GM12878 (cell line): ENCODE results near the gene TLL1. TPM values are rescaled to one million over a fixed set of nuclear protein-coding genes. Genes with fewer than 3 reads are reported as not detected.

ENCODE experiments used
- ATAC-seq: fragments of 200-7000 bp; cut with Tn5 transposase; 3 replicates; pipeline ENCODE4 v1.9.1; 2020; ENCODE audit warnings: mild to moderate bottlenecking, moderate library complexity
- BruUV-seq: library from RNA; stranded (reverse); fragments of 400-500 nt; replicated peaks from 2 replicates; lab custom pipeline; 2021; lab: Mats Ljungman, UMichigan
- CTCF ChIA-PET: fragments of 300-600 bp; sonication (Branson Sonifier 250); formaldehyde crosslinking; extraction: SDS; loops from one replicate; lab custom pipeline; 2021; ENCODE audit warnings: inconsistent platforms; lab: Yijun Ruan, JAX
- POLR2A ChIA-PET: fragments of 350-600 bp; formaldehyde crosslinking; extraction: SDS; loops from one replicate; lab custom pipeline; 2021; ENCODE audit warnings: inconsistent platforms; lab: Charles Lee
- RAD21 ChIA-PET: fragments of 300-600 bp; sonication (Branson Sonifier 250); formaldehyde crosslinking; loops from one replicate; lab custom pipeline; 2023; ENCODE audit warnings: antibody characterized with exemption; ENCODE audit not compliant: unreplicated experiment; lab: Charles Lee
- SMC1A ChIA-PET: fragments of 300-600 bp; sonication (Branson Sonifier 250); formaldehyde crosslinking; loops from one replicate; lab custom pipeline; 2023; ENCODE audit not compliant: unreplicated experiment, uncharacterized antibody; lab: Charles Lee
- DNase-seq: peaks from one replicate; pipeline ENCODE4 v3.0.0-alpha.2; 2011; ENCODE audit warnings: low read depth, low spot score
- FAIRE-seq: peaks from 3 replicates; lab custom pipeline; 2011; peaks lifted over from hg19 to GRCh38; lab: Jason Lieb, UNC
- H2AFZ ChIP-seq: 2 replicates; pipeline ENCODE4 v1.6.0; 2011; ENCODE audit warnings: low read depth, low read length, control low read depth; ENCODE audit not compliant: control insufficient read depth
- H3K27ac ChIP-seq: 2 replicates; pipeline ENCODE4 v1.5.1; 2011; ENCODE audit warnings: control low read depth; ENCODE audit not compliant: control insufficient read depth, insufficient read depth
- H3K27me3 ChIP-seq, 2 experiments: replicated peaks in 1 of 2; 2 replicates each; pipeline versions ENCODE4 v1.6.0 to v1.6.1; 2011; ENCODE audit warnings: low read length in 1 of 2; ENCODE audit not compliant: control insufficient read depth in 2 of 2, insufficient read depth in 2 of 2
- H3K36me3 ChIP-seq, 2 experiments: 2 replicates each; pipeline ENCODE4 v1.5.1; 2011; ENCODE audit warnings: low read length in 1 of 2; ENCODE audit not compliant: control insufficient read depth in 2 of 2, insufficient read depth in 2 of 2
- H3K4me1 ChIP-seq: 2 replicates; pipeline ENCODE4 v1.6.1; 2011; ENCODE audit warnings: mild to moderate bottlenecking, low read length, moderate library complexity, mixed read lengths; ENCODE audit not compliant: control insufficient read depth, insufficient read depth
- H3K4me2 ChIP-seq: 2 replicates; pipeline ENCODE4 v1.6.0; 2011; ENCODE audit warnings: control low read depth; ENCODE audit not compliant: control insufficient read depth, insufficient read depth
- H3K4me3 ChIP-seq: fragments of 200-600 bp; sonication (generic); 2 replicates; pipeline ENCODE4 v1.5.1; 2016
- H3K79me2 ChIP-seq: 2 replicates; pipeline ENCODE4 v1.6.0; 2011; ENCODE audit warnings: low read length; ENCODE audit not compliant: control insufficient read depth, insufficient read depth
- H3K9ac ChIP-seq: 2 replicates; pipeline ENCODE4 v1.8.0; 2011; ENCODE audit warnings: low read length, control low read depth, mixed read lengths; ENCODE audit not compliant: control insufficient read depth, insufficient read depth
- H3K9me3 ChIP-seq: replicated peaks from 3 replicates; pipeline ENCODE4 v1.5.1; 2011; ENCODE audit warnings: mild to moderate bottlenecking, low read length; ENCODE audit not compliant: control insufficient read depth, insufficient read depth
- H4K20me1 ChIP-seq: 2 replicates; pipeline ENCODE4 v1.6.0; 2011; ENCODE audit not compliant: control insufficient read depth, insufficient read depth
- ATF7 ChIP-seq: fragments of 450-650 bp; IDR thresholded peaks from 2 replicates; pipeline ENCODE4 v1.6.1; 2016; ENCODE audit warnings: low read depth, mild to moderate bottlenecking
- BCL11A ChIP-seq: IDR thresholded peaks from 2 replicates; pipeline ENCODE4 v1.6.1; 2011; ENCODE audit warnings: low read depth, low read length
- CHD4 ChIP-seq: fragments of 200-600 bp; sonication (generic); IDR thresholded peaks from 2 replicates; pipeline ENCODE4 v1.6.1; 2016; ENCODE audit warnings: mild to moderate bottlenecking
- KDM1A ChIP-seq: fragments of 200-600 bp; sonication (generic); IDR thresholded peaks from 2 replicates; pipeline ENCODE4 v1.6.1; 2016; ENCODE audit warnings: borderline replicate concordance
- NBN ChIP-seq: fragments of 450-650 bp; IDR thresholded peaks from 2 replicates; pipeline ENCODE4 v1.6.1; 2016
- RAD51 ChIP-seq: fragments of 450-650 bp; IDR thresholded peaks from 2 replicates; pipeline ENCODE4 v1.6.1; 2016; ENCODE audit warnings: moderate library complexity, mild to moderate bottlenecking, inconsistent platforms
- SREBF2 ChIP-seq: IDR thresholded peaks from 2 replicates; pipeline ENCODE4 v1.6.1; 2012; ENCODE audit warnings: mild to moderate bottlenecking, low read length
- YBX1 ChIP-seq: fragments of 450-650 bp; IDR thresholded peaks from 2 replicates; pipeline ENCODE4 v1.6.1; 2016; ENCODE audit warnings: antibody characterized with exemption
- WGBS: methylation state at CpG from one replicate; pipeline ENCODE4 v1.1.6; 2016; ENCODE audit warnings: low lambda C conversion rate; ENCODE audit not compliant: insufficient replicate concordance, insufficient coverage; ENCODE audit errors: missing lambda C conversion rate; 5-methylcytosine and 5-hydroxymethylcytosine counted together
- in situ Hi-C: fragments of 300-500 bp; cut with MboI; formaldehyde crosslinking; loops from 9 replicates; pipeline ENCODE4 v1.14.3; 2018; ENCODE audit warnings: mixed read lengths
- intact Hi-C: fragments of 100-400 bp; cut with micrococcal nuclease; formaldehyde crosslinking; loops from one replicate; pipeline ENCODE4 v1.14.2; 2022; ENCODE audit not compliant: unreplicated experiment
- polyA plus RNA-seq, 11 experiments: library from polyadenylated mRNA; depleted of rRNA in 4 of 11; unstranded in 6 of 11; stranded (reverse) in 5 of 11; fragments of >200 nt; fragmentation: Nextera tagmentation in 4 of 11; fragmentation: Illumina TruSeq in 1 of 11; extraction: Ambion mirVana in 4 of 11; extraction: Trizol in 1 of 11; gene quantifications; 1 replicate in 1 of 11; 2 replicates in 10 of 11; pipeline versions ENCODE4 v1.2.1 to v1.2.3, GENCODE V29; 2011 to 2016; ENCODE audit warnings: inconsistent platforms in 2 of 11, missing spikeins in 2 of 11, low read depth in 1 of 11
- total RNA-seq, 4 experiments: library from RNA; depleted of rRNA in 3 of 4; stranded (reverse); fragments of >200 nt in 3 of 4; fragmentation: Illumina TruSeq in 1 of 4; extraction: Trizol in 1 of 4; gene quantifications; 2 replicates each; pipeline versions ENCODE4 v1.2.1 to v1.2.3, GENCODE V29; 2013 to 2021
- TF ChIP-seq, protein P1 (sequence below): IDR thresholded peaks from 2 replicates; pipeline ENCODE4 v1.6.1; 2011; ENCODE audit warnings: mild to moderate bottlenecking, low read depth, low read length, moderate library complexity; ENCODE audit not compliant: insufficient replicate concordance
- TF ChIP-seq, protein P2 (sequence below): fragments of 450-650 bp; formaldehyde crosslinking; IDR thresholded peaks from 2 replicates; pipeline ENCODE4 v1.5.0; 2022; ENCODE audit warnings: mild to moderate bottlenecking, missing genetic modification characterization
- TF ChIP-seq, protein P3 (sequence below): fragments of 450-650 bp; IDR thresholded peaks from 2 replicates; pipeline ENCODE4 v1.6.1; 2017; ENCODE audit warnings: mild to moderate bottlenecking, low read depth, inconsistent platforms; ENCODE audit not compliant: poor library complexity, severe bottlenecking
- TF ChIP-seq, protein P4 (sequence below): fragments of 450-650 bp; IDR thresholded peaks from 2 replicates; pipeline ENCODE4 v1.6.1; 2018; ENCODE audit warnings: borderline replicate concordance, mild to moderate bottlenecking; ENCODE audit not compliant: partially characterized antibody
- TF ChIP-seq, protein P5 (sequence below): fragments of 450-650 bp; IDR thresholded peaks from 2 replicates; pipeline ENCODE4 v1.6.1; 2017; ENCODE audit warnings: mild to moderate bottlenecking

TLL1 gene
- total and polyA plus RNA-seq, 10 of the 15 experiments (the other 5 are each of a cell fraction or from before 2014, with no cell fraction given) = 0.02 to 0.31 (median 0.05) TPM; not detected in 2

DNA sequence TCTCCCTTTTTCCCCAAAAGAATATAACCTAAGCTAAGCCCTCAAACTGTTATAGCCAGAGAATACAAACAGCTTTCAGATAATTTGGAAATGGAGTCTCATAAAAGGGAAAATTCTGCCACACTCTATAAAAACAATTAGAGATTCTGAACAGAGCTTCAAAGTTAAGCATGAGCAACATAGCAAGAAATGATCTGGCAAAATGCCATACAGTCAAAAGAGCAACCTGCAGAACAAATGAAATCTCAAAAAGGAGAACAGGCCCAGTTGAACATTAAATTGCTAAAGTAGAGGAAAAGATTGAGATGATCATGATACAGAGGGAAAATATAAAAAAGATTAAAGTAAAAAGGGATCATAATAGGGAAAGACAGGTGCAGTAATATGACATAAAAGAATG is 250.5 kb downstream of the TLL1 start (continued):
- TF ChIP-seq, protein P1, sequence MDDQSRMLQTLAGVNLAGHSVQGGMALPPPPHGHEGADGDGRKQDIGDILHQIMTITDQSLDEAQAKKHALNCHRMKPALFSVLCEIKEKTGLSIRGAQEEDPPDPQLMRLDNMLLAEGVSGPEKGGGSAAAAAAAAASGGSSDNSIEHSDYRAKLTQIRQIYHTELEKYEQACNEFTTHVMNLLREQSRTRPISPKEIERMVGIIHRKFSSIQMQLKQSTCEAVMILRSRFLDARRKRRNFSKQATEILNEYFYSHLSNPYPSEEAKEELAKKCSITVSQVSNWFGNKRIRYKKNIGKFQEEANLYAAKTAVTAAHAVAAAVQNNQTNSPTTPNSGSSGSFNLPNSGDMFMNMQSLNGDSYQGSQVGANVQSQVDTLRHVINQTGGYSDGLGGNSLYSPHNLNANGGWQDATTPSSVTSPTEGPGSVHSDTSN = no peak
- TF ChIP-seq, protein P2, sequence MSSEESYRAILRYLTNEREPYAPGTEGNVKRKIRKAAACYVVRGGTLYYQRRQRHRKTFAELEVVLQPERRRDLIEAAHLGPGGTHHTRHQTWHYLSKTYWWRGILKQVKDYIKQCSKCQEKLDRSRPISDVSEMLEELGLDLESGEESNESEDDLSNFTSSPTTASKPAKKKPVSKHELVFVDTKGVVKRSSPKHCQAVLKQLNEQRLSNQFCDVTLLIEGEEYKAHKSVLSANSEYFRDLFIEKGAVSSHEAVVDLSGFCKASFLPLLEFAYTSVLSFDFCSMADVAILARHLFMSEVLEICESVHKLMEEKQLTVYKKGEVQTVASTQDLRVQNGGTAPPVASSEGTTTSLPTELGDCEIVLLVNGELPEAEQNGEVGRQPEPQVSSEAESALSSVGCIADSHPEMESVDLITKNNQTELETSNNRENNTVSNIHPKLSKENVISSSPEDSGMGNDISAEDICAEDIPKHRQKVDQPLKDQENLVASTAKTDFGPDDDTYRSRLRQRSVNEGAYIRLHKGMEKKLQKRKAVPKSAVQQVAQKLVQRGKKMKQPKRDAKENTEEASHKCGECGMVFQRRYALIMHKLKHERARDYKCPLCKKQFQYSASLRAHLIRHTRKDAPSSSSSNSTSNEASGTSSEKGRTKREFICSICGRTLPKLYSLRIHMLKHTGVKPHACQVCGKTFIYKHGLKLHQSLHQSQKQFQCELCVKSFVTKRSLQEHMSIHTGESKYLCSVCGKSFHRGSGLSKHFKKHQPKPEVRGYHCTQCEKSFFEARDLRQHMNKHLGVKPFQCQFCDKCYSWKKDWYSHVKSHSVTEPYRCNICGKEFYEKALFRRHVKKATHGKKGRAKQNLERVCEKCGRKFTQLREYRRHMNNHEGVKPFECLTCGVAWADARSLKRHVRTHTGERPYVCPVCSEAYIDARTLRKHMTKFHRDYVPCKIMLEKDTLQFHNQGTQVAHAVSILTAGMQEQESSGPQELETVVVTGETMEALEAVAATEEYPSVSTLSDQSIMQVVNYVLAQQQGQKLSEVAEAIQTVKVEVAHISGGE = no peak
- TF ChIP-seq NBN = no peak

DNA sequence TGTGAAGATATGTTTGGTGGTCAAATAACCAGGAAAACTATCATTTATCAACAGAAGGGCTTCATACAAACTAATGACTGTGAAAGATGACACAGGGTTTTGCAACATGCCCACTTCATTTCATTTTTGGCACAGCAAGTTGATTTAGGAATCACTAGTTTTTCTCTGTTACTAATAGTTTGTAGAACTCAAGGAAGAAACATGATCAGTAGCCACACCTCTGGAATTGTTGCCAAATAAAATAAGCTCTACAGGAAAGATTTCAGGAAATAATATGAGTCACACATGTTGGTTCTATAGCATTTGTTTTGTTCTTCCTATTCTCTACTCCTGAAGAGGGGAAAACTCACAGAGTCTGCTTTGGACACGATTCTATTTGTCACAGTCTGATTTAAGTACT is 255.4 kb downstream of the TLL1 start:
- WGBS = 5% methylated on average over 1 of the region's 1 CpG
- in situ Hi-C loops = no loop called here
- POLR2A ChIA-PET = no interaction called here
- SMC1A ChIA-PET = no interaction called here
- no peaks in the 10 kb centered on the region for H3K79me2 ChIP-seq
- H4K20me1 ChIP-seq = no peaks in the 10 kb centered on the region
- intact Hi-C loops = no loop called here
- no peaks in the 10 kb centered on the region for H3K9me3 ChIP-seq
- ATAC-seq (no peak), FAIRE-seq (no peak), DNase-seq (no peak)
- H2AFZ ChIP-seq = no peak overlapping the region
- RAD21 ChIA-PET = no interaction called here
- BruUV-seq = no TSS peak
- no peaks in the 10 kb centered on the region for H3K27me3 ChIP-seq
- no peak overlapping the region for H3K9ac ChIP-seq
- H3K27ac ChIP-seq = no peak overlapping the region
- CTCF ChIA-PET = no interaction called here
- H3K36me3 ChIP-seq = no peaks in the 10 kb centered on the region
- no peaks in the 10 kb centered on the region for H3K4me1 ChIP-seq
- no peak overlapping the region for H3K4me2 ChIP-seq
- H3K4me3 ChIP-seq = no peak overlapping the region
- TF ChIP-seq YBX1 (no peak), CHD4 (no peak), ATF7 (no peak), KDM1A (no peak), BCL11A (no peak), RAD51 (no peak), SREBF2 (no peak)
- TF ChIP-seq, protein P3, sequence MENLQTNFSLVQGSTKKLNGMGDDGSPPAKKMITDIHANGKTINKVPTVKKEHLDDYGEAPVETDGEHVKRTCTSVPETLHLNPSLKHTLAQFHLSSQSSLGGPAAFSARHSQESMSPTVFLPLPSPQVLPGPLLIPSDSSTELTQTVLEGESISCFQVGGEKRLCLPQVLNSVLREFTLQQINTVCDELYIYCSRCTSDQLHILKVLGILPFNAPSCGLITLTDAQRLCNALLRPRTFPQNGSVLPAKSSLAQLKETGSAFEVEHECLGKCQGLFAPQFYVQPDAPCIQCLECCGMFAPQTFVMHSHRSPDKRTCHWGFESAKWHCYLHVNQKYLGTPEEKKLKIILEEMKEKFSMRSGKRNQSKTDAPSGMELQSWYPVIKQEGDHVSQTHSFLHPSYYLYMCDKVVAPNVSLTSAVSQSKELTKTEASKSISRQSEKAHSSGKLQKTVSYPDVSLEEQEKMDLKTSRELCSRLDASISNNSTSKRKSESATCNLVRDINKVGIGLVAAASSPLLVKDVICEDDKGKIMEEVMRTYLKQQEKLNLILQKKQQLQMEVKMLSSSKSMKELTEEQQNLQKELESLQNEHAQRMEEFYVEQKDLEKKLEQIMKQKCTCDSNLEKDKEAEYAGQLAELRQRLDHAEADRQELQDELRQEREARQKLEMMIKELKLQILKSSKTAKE = no peak
- TF ChIP-seq, protein P4, sequence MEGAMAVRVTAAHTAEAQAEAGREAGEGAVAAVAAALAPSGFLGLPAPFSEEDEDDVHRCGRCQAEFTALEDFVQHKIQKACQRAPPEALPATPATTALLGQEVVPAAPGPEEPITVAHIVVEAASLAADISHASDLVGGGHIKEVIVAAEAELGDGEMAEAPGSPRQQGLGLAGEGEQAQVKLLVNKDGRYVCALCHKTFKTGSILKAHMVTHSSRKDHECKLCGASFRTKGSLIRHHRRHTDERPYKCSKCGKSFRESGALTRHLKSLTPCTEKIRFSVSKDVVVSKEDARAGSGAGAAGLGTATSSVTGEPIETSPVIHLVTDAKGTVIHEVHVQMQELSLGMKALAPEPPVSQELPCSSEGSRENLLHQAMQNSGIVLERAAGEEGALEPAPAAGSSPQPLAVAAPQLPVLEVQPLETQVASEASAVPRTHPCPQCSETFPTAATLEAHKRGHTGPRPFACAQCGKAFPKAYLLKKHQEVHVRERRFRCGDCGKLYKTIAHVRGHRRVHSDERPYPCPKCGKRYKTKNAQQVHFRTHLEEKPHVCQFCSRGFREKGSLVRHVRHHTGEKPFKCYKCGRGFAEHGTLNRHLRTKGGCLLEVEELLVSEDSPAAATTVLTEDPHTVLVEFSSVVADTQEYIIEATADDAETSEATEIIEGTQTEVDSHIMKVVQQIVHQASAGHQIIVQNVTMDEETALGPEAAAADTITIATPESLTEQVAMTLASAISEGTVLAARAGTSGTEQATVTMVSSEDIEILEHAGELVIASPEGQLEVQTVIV = no peak
- TF ChIP-seq, protein P5, sequence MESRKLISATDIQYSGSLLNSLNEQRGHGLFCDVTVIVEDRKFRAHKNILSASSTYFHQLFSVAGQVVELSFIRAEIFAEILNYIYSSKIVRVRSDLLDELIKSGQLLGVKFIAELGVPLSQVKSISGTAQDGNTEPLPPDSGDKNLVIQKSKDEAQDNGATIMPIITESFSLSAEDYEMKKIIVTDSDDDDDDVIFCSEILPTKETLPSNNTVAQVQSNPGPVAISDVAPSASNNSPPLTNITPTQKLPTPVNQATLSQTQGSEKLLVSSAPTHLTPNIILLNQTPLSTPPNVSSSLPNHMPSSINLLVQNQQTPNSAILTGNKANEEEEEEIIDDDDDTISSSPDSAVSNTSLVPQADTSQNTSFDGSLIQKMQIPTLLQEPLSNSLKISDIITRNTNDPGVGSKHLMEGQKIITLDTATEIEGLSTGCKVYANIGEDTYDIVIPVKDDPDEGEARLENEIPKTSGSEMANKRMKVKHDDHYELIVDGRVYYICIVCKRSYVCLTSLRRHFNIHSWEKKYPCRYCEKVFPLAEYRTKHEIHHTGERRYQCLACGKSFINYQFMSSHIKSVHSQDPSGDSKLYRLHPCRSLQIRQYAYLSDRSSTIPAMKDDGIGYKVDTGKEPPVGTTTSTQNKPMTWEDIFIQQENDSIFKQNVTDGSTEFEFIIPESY = no peak
